Caco-2 (cell line): ENCODE measurements around the gene MAP3K15. TPM values are rescaled to one million over a fixed set of nuclear protein-coding genes. Genes with fewer than 3 reads are reported as not detected.

Experiments
- BruUV-seq: library from RNA; stranded (reverse); fragments of 400-500 nt; replicated peaks from 2 replicates; lab custom pipeline; 2021; lab: Mats Ljungman, UMichigan
- CTCF ChIA-PET: fragments of 300-600 bp; sonication (Branson Sonifier 250); formaldehyde crosslinking; loops from one replicate; lab custom pipeline; 2022; ENCODE audit warnings: antibody characterized with exemption; lab: Charles Lee
- POLR2A ChIA-PET: fragments of 300-600 bp; sonication (Branson Sonifier 250); formaldehyde crosslinking; loops from one replicate; lab custom pipeline; 2022; ENCODE audit warnings: antibody characterized with exemption; lab: Charles Lee
- DNase-seq, 2 experiments: peaks; one replicate each; pipeline versions ENCODE4 v3.0.0 to v3.0.0-alpha.2; 2020 to 2022
- H3K27me3 ChIP-seq: replicated peaks from 2 replicates; pipeline ENCODE4 v1.6.0; 2011; ENCODE audit warnings: low read length; ENCODE audit not compliant: control insufficient read depth, insufficient read depth
- H3K36me3 ChIP-seq: 2 replicates; pipeline ENCODE4 v1.5.1; 2011; ENCODE audit warnings: low read length; ENCODE audit not compliant: control insufficient read depth, insufficient read depth
- H3K4me1 ChIP-seq: fragments of 250-450 bp; sonication (Bioruptor Pico); 2 replicates; pipeline ENCODE4 v1.5.1; 2020; ENCODE audit warnings: mild to moderate bottlenecking
- H3K4me3 ChIP-seq: 2 replicates; pipeline ENCODE4 v1.5.1; 2011; ENCODE audit warnings: low read depth, mild to moderate bottlenecking, control low read depth, low read length
- H3K9me3 ChIP-seq: fragments of 250-450 bp; sonication (Bioruptor Pico); 2 replicates; pipeline ENCODE4 v1.5.1; 2020; ENCODE audit warnings: mild to moderate bottlenecking, moderate library complexity
- H3K27ac Mint-ChIP-seq: one replicate; pipeline ENCODE4 v1.8.0; 2022; ENCODE audit warnings: mixed read lengths; ENCODE audit not compliant: unreplicated experiment
- H3K27me3 Mint-ChIP-seq: one replicate; pipeline ENCODE4 v1.8.0; 2022; ENCODE audit warnings: mixed read lengths; ENCODE audit not compliant: insufficient read depth, unreplicated experiment
- H3K36me3 Mint-ChIP-seq: one replicate; pipeline ENCODE4 v1.8.0; 2022; ENCODE audit warnings: mild to moderate bottlenecking, mixed read lengths; ENCODE audit not compliant: insufficient read depth, unreplicated experiment
- H3K4me1 Mint-ChIP-seq: one replicate; pipeline ENCODE4 v1.8.0; 2022; ENCODE audit warnings: low read depth, mixed read lengths; ENCODE audit not compliant: unreplicated experiment
- H3K4me3 Mint-ChIP-seq: one replicate; pipeline ENCODE4 v1.8.0; 2022; ENCODE audit warnings: mild to moderate bottlenecking, moderate library complexity, mixed read lengths; ENCODE audit not compliant: unreplicated experiment
- H3K9me3 Mint-ChIP-seq: one replicate; pipeline ENCODE4 v1.8.0; 2022; ENCODE audit warnings: mixed read lengths; ENCODE audit not compliant: unreplicated experiment
- intact Hi-C: fragments of 100-400 bp; cut with micrococcal nuclease; formaldehyde crosslinking; loops from one replicate; pipeline ENCODE4 v1.10.0; 2022; ENCODE audit not compliant: unreplicated experiment
- total RNA-seq: library from RNA; stranded (reverse); gene quantifications from 2 replicates; pipeline ENCODE4 v1.2.3, GENCODE V29; 2022
- TF ChIP-seq, protein P1 (sequence below), 2 experiments: fragments of 200-600 bp in 1 of 2; IDR thresholded peaks; 1 replicate in 1 of 2; 2 replicates in 1 of 2; pipeline versions ENCODE4 v1.5.1 to v1.8.0; 2011 to 2022; ENCODE audit warnings: antibody characterized with exemption in 1 of 2, control low read depth in 1 of 2, inconsistent platforms in 1 of 2, low read depth in 1 of 2, low read length in 1 of 2, mild to moderate bottlenecking in 1 of 2, moderate library complexity in 1 of 2; ENCODE audit not compliant: insufficient read depth in 1 of 2, severe bottlenecking in 1 of 2, unreplicated experiment in 1 of 2

MAP3K15 gene
- total RNA-seq, 1 experiment from 2014 or later = 1.3 TPM

DNA sequence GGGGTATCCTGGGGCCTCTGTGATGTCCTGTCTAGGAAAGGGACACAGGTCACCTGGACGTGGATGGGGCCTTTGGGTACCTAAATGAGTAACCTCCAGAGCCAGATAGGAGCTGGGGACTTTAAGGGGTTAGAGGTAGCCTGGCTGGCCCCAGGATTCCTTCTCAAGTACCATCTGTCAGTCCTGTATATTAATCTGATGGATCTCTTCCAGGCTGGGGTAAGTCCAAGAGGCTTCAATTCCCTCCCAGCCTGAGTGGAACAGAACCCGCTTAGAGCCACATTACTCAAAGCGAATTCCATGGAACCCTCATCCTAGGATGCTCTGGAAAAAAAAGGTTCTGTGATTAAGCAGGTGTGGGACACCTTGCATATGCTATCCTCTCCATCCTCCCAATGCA is 24.8 kb upstream of the MAP3K15 start:
- ChIA-PET CTCF (no interaction called here), POLR2A (no interaction called here)
- Histone ChIP-seq H3K4me3 (no peak overlapping the region), H3K4me1 (no peaks in the 10 kb centered on the region), H3K27me3 (no peaks in the 10 kb centered on the region), H3K36me3 (no peaks in the 10 kb centered on the region), H3K9me3 (no peaks in the 10 kb centered on the region)
- BruUV-seq = no TSS peak
- no peaks in the 10 kb centered on the region for H3K27me3 Mint-ChIP-seq
- no peaks in the 10 kb centered on the region for H3K9me3 Mint-ChIP-seq
- H3K27ac Mint-ChIP-seq = no peak overlapping the region
- no peak for DNase-seq
- H3K36me3 Mint-ChIP-seq = peaks cover 6% of the 10 kb centered on the region
- intact Hi-C loops = no loop called here
- TF ChIP-seq, protein P1, sequence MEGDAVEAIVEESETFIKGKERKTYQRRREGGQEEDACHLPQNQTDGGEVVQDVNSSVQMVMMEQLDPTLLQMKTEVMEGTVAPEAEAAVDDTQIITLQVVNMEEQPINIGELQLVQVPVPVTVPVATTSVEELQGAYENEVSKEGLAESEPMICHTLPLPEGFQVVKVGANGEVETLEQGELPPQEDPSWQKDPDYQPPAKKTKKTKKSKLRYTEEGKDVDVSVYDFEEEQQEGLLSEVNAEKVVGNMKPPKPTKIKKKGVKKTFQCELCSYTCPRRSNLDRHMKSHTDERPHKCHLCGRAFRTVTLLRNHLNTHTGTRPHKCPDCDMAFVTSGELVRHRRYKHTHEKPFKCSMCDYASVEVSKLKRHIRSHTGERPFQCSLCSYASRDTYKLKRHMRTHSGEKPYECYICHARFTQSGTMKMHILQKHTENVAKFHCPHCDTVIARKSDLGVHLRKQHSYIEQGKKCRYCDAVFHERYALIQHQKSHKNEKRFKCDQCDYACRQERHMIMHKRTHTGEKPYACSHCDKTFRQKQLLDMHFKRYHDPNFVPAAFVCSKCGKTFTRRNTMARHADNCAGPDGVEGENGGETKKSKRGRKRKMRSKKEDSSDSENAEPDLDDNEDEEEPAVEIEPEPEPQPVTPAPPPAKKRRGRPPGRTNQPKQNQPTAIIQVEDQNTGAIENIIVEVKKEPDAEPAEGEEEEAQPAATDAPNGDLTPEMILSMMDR (IDR thresholded peaks at IDR 0.05; ENCODE audit: insufficient read depth in 1 of 2, low read depth in 1 of 2, low read length in 1 of 2, severe bottlenecking in 1 of 2, unreplicated experiment in 1 of 2) = no peak
- H3K4me1 Mint-ChIP-seq = no peaks in the 10 kb centered on the region
- H3K4me3 Mint-ChIP-seq = no peak overlapping the region

DNA sequence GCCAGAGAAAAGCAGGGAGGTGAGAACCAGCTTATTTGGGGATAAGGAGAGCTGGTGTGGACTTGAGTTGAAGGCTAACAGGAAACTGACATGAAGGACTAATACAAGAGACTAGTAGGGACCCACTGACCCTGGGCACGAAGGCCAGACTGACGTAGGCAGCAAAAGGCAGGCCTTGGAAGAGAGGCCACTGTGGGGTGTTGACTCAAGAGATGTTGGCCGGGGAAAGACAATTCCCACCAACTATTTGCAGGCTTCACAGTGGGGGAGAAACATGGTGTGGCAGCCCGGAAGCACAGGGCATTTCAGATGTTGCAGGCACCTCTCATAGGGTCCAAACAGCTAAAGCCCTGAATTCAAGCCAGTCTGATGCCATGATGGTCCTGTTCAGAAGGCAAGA is 24.4 kb upstream of the MAP3K15 start:
- Histone ChIP-seq H3K4me1 (no peaks in the 10 kb centered on the region), H3K27me3 (no peaks in the 10 kb centered on the region), H3K4me3 (no peak overlapping the region), H3K36me3 (no peaks in the 10 kb centered on the region), H3K9me3 (no peaks in the 10 kb centered on the region)
- CTCF ChIA-PET = no interaction called here
- Mint-ChIP-seq H3K4me1 (no peaks in the 10 kb centered on the region), H3K9me3 (no peaks in the 10 kb centered on the region), H3K36me3 (peaks cover 4% of the 10 kb centered on the region), H3K4me3 (no peak overlapping the region), H3K27me3 (no peaks in the 10 kb centered on the region), H3K27ac (no peak overlapping the region)
- POLR2A ChIA-PET = no interaction called here
- TF ChIP-seq, protein P1 (IDR thresholded peaks at IDR 0.05; ENCODE audit: insufficient read depth in 1 of 2, low read depth in 1 of 2, low read length in 1 of 2, severe bottlenecking in 1 of 2, unreplicated experiment in 1 of 2) = no peak
- intact Hi-C loops = no loop called here
- DNase-seq = no peak
- no TSS peak for BruUV-seq

DNA sequence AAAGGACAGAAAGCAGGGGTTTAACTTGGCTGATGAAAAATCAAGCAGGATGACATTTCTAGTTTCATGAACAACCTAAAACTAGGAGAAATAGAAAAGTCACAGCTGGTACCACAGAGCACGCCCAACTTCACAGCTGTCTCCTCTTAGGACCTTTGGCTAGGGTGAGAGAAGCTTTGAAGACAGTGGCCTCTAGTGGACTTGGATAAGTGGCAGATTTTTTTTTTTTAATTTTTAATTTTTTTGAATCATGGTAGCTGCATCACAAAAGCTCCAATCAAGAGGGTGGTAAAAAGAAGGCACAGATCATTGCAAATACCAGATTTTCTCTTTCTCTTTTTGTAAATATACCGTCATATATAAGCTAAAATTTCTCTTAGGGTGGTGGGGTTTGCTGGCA is 20.2 kb upstream of the MAP3K15 start:
- Histone ChIP-seq H3K36me3 (no peaks in the 10 kb centered on the region), H3K9me3 (no peaks in the 10 kb centered on the region), H3K4me3 (no peak overlapping the region), H3K27me3 (no peaks in the 10 kb centered on the region), H3K4me1 (no peaks in the 10 kb centered on the region)
- intact Hi-C loops = no loop called here
- ChIA-PET POLR2A (no interaction called here), CTCF (interaction anchor here (1.0 to 1.9 kb wide), 3 partner anchors 153 to 164 kb away, joined by 3 to 15 read pairs (median 10); no protein-coding TSS in a partner anchor)
- Mint-ChIP-seq H3K27me3 (no peaks in the 10 kb centered on the region), H3K9me3 (no peaks in the 10 kb centered on the region), H3K36me3 (no peaks in the 10 kb centered on the region), H3K4me3 (no peak overlapping the region), H3K4me1 (no peaks in the 10 kb centered on the region), H3K27ac (no peak overlapping the region)
- DNase-seq = no peak
- BruUV-seq = TSS peak; percentile 79
- TF ChIP-seq, protein P1 (IDR thresholded peaks at IDR 0.05; ENCODE audit: insufficient read depth in 1 of 2, low read depth in 1 of 2, low read length in 1 of 2, severe bottlenecking in 1 of 2, unreplicated experiment in 1 of 2) = peak; percentile 23 to 25
